CD4-positive, alpha-beta T cell treated with Interleukin-10 for 1 hour (primary cell): ENCODE measurements around the gene SH3RF2.

Source experiments
- DNase-seq: peaks from one replicate; pipeline ENCODE4 v3.0.0-alpha.2; 2020

Gene SH3RF2

GRCh38 chr5:145921211-145921610, 15.2 kb upstream of the SH3RF2 start:
- no peak for DNase-seq

- DNase-seq = no peak
Measured at GRCh38 chr5:145922059-145922458, 14.3 kb upstream of the SH3RF2 start.

GRCh38 chr5:145923405-145923804, 13.0 kb upstream of the SH3RF2 start:
- no peak for DNase-seq

GRCh38 chr5:145924849-145925248, 11.5 kb upstream of the SH3RF2 start:
- DNase-seq = no peak

- no peak for DNase-seq
Measured at GRCh38 chr5:145925353-145925752, 11.0 kb upstream of the SH3RF2 start.

- DNase-seq = no peak
Measured at GRCh38 chr5:145925803-145926202, 10.6 kb upstream of the SH3RF2 start.

GRCh38 chr5:145931718-145932117, 4.7 kb upstream of the SH3RF2 start:
- no peak for DNase-seq

GRCh38 chr5:145934276-145934675, 2.1 kb upstream of the SH3RF2 start:
- DNase-seq = no peak

GRCh38 chr5:145937432-145938250, 1.3 kb downstream of the SH3RF2 start:
- DNase-seq = no peak

GRCh38 chr5:145938776-145939539, 2.6 kb downstream of the SH3RF2 start:
- no peak for DNase-seq

- DNase-seq = no peak
Measured at GRCh38 chr5:145939540-145940065, 3.2 kb downstream of the SH3RF2 start.

- peak; percentile 11 for DNase-seq
Measured at GRCh38 chr5:145941096-145941447, 4.7 kb downstream of the SH3RF2 start.

- no peak for DNase-seq
Measured at GRCh38 chr5:145941448-145942130, 5.2 kb downstream of the SH3RF2 start.

GRCh38 chr5:145942201-145942600, 5.8 kb downstream of the SH3RF2 start:
- no peak for DNase-seq

- no peak for DNase-seq
Measured at GRCh38 chr5:145942749-145943148, 6.4 kb downstream of the SH3RF2 start.

- DNase-seq = no peak
Measured at GRCh38 chr5:145943674-145944121, 7.3 kb downstream of the SH3RF2 start.

- no peak for DNase-seq
Measured at GRCh38 chr5:145944328-145944727, 8.0 kb downstream of the SH3RF2 start.

GRCh38 chr5:145945620-145946111, 9.3 kb downstream of the SH3RF2 start:
- no peak for DNase-seq

GRCh38 chr5:145946112-145946861, 9.9 kb downstream of the SH3RF2 start:
- peak; percentile 19 for DNase-seq

- no peak for DNase-seq
Measured at GRCh38 chr5:145947581-145947980, 11.2 kb downstream of the SH3RF2 start.

- DNase-seq = no peak
Measured at GRCh38 chr5:145948047-145948446, 11.7 kb downstream of the SH3RF2 start.

- DNase-seq = no peak
Measured at GRCh38 chr5:145948921-145949320, 12.5 kb downstream of the SH3RF2 start.
